ENCODE results near the gene TLR9.

DNA sequence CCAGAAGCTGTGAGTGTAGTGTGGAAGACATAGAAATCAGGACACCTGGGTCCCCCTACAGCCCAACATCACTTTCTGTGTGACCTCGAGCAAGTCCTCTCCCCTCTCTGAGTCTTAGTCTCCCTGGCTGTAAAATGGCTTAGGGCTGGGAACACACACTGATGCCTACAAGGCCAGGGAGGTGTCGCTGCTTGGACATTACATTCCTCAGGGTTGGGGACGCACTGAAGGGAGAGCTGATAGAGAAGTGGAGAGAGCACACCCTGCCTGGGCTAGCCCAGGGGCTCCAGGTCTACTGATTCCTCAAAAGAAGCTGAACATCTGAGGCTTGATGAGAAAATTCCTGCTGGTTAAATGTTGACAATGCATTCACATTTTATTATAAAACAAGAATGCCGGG lies 33.8 kb downstream of the TLR9 start:
- TF ChIP-seq CTCF (IDR thresholded peaks at IDR 0.05), result no peak
- no peak for TF ChIP-seq POLR2A (IDR thresholded peaks at IDR 0.05)

All from testis (tissue), 2 donors.